Natural killer cell (primary cell): ENCODE results near the gene GTF2H3. TPM values are rescaled to one million over a fixed set of nuclear protein-coding genes. Genes with fewer than 3 reads are reported as not detected.
A peak's percentile ranks its signal among the peaks of the same experiment; 100 is the strongest.

Experiments
- ATAC-seq, 3 donors: fragments of 150-1000 bp in 2 of 3; fragments of 200-7000 bp in 1 of 3; cut with Tn5 transposase; 1 replicate in 1 of 3; 2 replicates in 2 of 3; pipeline ENCODE4 v1.10.0; 2021; ENCODE audit warnings: mild to moderate bottlenecking in 2 of 3, moderate library complexity in 2 of 3
- DNase-seq, 2 donors: peaks; one replicate each; pipeline versions ENCODE4 v3.0.0 to v3.0.0-alpha.2; 2013 to 2021; ENCODE audit warnings: mixed read lengths in 1 of 2
- H3K27ac ChIP-seq: one replicate; pipeline ENCODE4 v1.5.1; 2013; ENCODE audit warnings: mild to moderate bottlenecking, low read length
- H3K27me3 ChIP-seq: one replicate; pipeline ENCODE4 v1.6.1; 2013; ENCODE audit warnings: low read length; ENCODE audit not compliant: control insufficient read depth, insufficient read depth
- H3K36me3 ChIP-seq: one replicate; pipeline ENCODE4 v1.6.1; 2013; ENCODE audit warnings: low read length; ENCODE audit not compliant: control insufficient read depth, insufficient read depth
- H3K4me1 ChIP-seq: one replicate; pipeline ENCODE4 v1.6.1; 2013; ENCODE audit warnings: low read length; ENCODE audit not compliant: control insufficient read depth, insufficient read depth
- H3K4me3 ChIP-seq: one replicate; pipeline ENCODE4 v1.5.1; 2013; ENCODE audit warnings: low read length
- H3K9me3 ChIP-seq: one replicate; pipeline ENCODE4 v1.6.1; 2013; ENCODE audit warnings: low read length; ENCODE audit not compliant: control insufficient read depth, insufficient read depth
- H3K27ac Mint-ChIP-seq, 2 donors: one replicate each; pipeline ENCODE4 v1.8.0; 2022; ENCODE audit warnings: mild to moderate bottlenecking in 2 of 2, mixed read lengths in 2 of 2, moderate library complexity in 1 of 2
- H3K27me3 Mint-ChIP-seq, 2 donors: one replicate each; pipeline ENCODE4 v1.8.0; 2022; ENCODE audit warnings: low read depth in 2 of 2, mixed read lengths in 2 of 2
- H3K36me3 Mint-ChIP-seq: one replicate; pipeline ENCODE4 v1.8.0; 2022; ENCODE audit warnings: mixed read lengths
- H3K4me1 Mint-ChIP-seq, 2 donors: one replicate each; pipeline ENCODE4 v1.8.0; 2022; ENCODE audit warnings: mixed read lengths in 2 of 2
- H3K4me3 Mint-ChIP-seq: one replicate; pipeline ENCODE4 v1.8.0; 2022; ENCODE audit warnings: mild to moderate bottlenecking, moderate library complexity, mixed read lengths
- H3K9me3 Mint-ChIP-seq, 2 donors: one replicate each; pipeline ENCODE4 v1.8.0; 2022; ENCODE audit warnings: mixed read lengths in 2 of 2
- CTCF ChIP-seq: fragments of 200-600 bp; IDR thresholded peaks from one replicate; pipeline ENCODE4 v1.8.0; 2022; ENCODE audit warnings: antibody characterized with exemption
- WGBS: methylation state at CpG from one replicate; pipeline ENCODE4 v1.1.7; 2013; ENCODE audit warnings: missing lambda C conversion rate; ENCODE audit not compliant: insufficient coverage; 5-methylcytosine and 5-hydroxymethylcytosine counted together
- intact Hi-C: fragments of 100-400 bp; cut with micrococcal nuclease; formaldehyde crosslinking; loops from one replicate; pipeline ENCODE4 v1.14.2; 2022
- total RNA-seq, 4 donors: library from RNA; stranded (reverse); fragments of 120-200 nt in 1 of 4; gene quantifications; one replicate each; pipeline versions ENCODE4 v1.2.3 to v1.2.4, GENCODE V29; 2013 to 2022

Gene GTF2H3
- total RNA-seq, 3 donors from 2014 or later (not counting 1 experiment from before 2014, with no cell fraction given): 12.8 to 21.3 (median 21.2) TPM

- H3K36me3 Mint-ChIP-seq: no peaks in the 10 kb centered on the region
- H3K27ac ChIP-seq: no peak within 1 kb of the TSS
- peak; percentile 89 to 94 for DNase-seq
- peak; percentile 98 to 100 (median 100) for ATAC-seq
- H3K36me3 ChIP-seq: peaks cover 1% of the 10 kb centered on the region
- peak within 1 kb of the TSS; percentile 88 for H3K4me3 Mint-ChIP-seq
- no peaks in the 10 kb centered on the region for H3K9me3 Mint-ChIP-seq
- 3% methylated on average over 53 of the region's 53 CpGs for WGBS
- intact Hi-C loops: loop anchor here (5.0 kb wide), 1 partner anchor 41 kb away; the partner anchor contains the start of gene ATP6V0A2
- H3K4me3 ChIP-seq: peak within 1 kb of the TSS; percentile 75
- peak within 1 kb of the TSS in 1 of 2 donors; percentile 66 for H3K27ac Mint-ChIP-seq
- H3K4me1 Mint-ChIP-seq: peaks cover 7 to 16% of the 10 kb centered on the region in 2 donors
- no peak for TF ChIP-seq CTCF
- H3K27me3 ChIP-seq: no peaks in the 10 kb centered on the region
- no peaks in the 10 kb centered on the region for H3K27me3 Mint-ChIP-seq
- H3K4me1 ChIP-seq: peaks cover 12% of the 10 kb centered on the region
- H3K9me3 ChIP-seq: no peaks in the 10 kb centered on the region
Observed at GRCh38 chr12:123670882-123671728, 37.5 kb downstream of the GTF2H3 start, which contains the start of gene TCTN2. Gene TCTN2 (plus strand): TSS chr12:123671113. CDS start chr12:123671241, 128 bp downstream.

- peak overlapping the region; percentile 88 for H3K4me3 Mint-ChIP-seq
- H3K27me3 Mint-ChIP-seq: no peaks in the 10 kb centered on the region
- no peak overlapping the region for H3K27ac Mint-ChIP-seq
- no peak overlapping the region for H3K4me3 ChIP-seq
- no peak for ATAC-seq
- TF ChIP-seq CTCF: no peak
- no peaks in the 10 kb centered on the region for H3K9me3 Mint-ChIP-seq
- no peaks in the 10 kb centered on the region for H3K9me3 ChIP-seq
- DNase-seq: peak in 1 of 2 donors; percentile 5
- H3K36me3 Mint-ChIP-seq: no peaks in the 10 kb centered on the region
- H3K27ac ChIP-seq: no peak overlapping the region
- no peaks in the 10 kb centered on the region for H3K27me3 ChIP-seq
- peaks cover 7 to 16% of the 10 kb centered on the region in 2 donors for H3K4me1 Mint-ChIP-seq
- intact Hi-C loops: loop anchor here (5.0 kb wide), 1 partner anchor 40 kb away; the partner anchor contains the start of gene ATP6V0A2
- 97% methylated on average over 6 of the region's 6 CpGs for WGBS
- peaks cover 1% of the 10 kb centered on the region for H3K36me3 ChIP-seq
- H3K4me1 ChIP-seq: peaks cover 12% of the 10 kb centered on the region
Observed at GRCh38 chr12:123671876-123672275, 38.2 kb downstream of the GTF2H3 start.

- intact Hi-C loops: no loop called here
- Histone ChIP-seq H3K4me3 (no peak overlapping the region), H3K4me1 (peaks cover 12% of the 10 kb centered on the region), H3K27ac (no peak overlapping the region), H3K27me3 (no peaks in the 10 kb centered on the region), H3K36me3 (peaks cover 1% of the 10 kb centered on the region), H3K9me3 (no peaks in the 10 kb centered on the region)
- Mint-ChIP-seq H3K4me3 (no peak overlapping the region), H3K9me3 (no peaks in the 10 kb centered on the region), H3K27ac (no peak overlapping the region), H3K36me3 (no peaks in the 10 kb centered on the region), H3K4me1 (peaks cover 7 to 16% of the 10 kb centered on the region in 2 donors), H3K27me3 (no peaks in the 10 kb centered on the region)
- DNase-seq (no peak), ATAC-seq (no peak)
- WGBS: no CpG with 5 or more reads among the region's 1 CpG
- no peak for TF ChIP-seq CTCF
Observed at GRCh38 chr12:123675436-123675835, 41.8 kb downstream of the GTF2H3 start.
